Measurements from ENCODE around the gene RAD51B.

Gene RAD51B

DNA sequence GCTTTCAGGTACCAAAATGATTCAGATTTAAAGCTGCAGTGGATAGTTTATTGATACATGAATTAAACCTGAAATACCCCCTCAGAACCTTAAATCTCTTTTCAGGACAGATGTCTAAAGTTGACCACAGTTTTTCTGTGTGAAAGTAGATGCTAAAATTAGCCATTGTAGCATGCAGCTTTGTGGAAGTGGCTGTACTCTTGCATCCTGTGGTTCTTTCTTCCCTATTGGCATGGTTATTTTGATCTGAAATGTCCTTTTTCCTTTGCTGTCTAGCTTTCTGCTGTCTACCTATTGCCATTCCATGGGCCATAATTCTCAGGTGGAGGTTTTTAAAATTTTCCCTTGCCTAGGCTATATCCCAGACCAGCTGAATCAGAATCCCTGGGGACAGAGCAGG is 517.7 kb downstream of the RAD51B start:
- no peak for DNase-seq (ENCODE audit: low read depth)

DNA sequence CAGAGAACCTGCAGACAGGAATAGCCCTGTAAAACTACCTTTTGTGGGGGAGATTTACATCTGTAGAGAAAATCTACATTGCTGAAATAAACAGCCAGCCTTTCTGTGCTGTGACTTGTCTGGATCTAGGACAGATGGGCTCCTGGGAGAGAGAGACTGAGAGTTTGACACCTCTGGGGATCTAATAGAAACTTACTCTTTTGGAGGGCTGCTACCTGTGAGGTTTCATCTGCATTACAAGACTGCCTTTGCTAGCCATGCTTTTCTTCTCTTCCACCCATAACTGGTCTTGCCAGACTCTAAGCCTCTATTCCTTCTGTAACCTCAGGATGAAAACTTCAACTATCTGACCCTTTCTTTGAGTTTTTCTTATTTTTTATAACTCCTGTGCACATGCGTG is 520.7 kb downstream of the RAD51B start:
- no peak for DNase-seq (ENCODE audit: low read depth)

DNA sequence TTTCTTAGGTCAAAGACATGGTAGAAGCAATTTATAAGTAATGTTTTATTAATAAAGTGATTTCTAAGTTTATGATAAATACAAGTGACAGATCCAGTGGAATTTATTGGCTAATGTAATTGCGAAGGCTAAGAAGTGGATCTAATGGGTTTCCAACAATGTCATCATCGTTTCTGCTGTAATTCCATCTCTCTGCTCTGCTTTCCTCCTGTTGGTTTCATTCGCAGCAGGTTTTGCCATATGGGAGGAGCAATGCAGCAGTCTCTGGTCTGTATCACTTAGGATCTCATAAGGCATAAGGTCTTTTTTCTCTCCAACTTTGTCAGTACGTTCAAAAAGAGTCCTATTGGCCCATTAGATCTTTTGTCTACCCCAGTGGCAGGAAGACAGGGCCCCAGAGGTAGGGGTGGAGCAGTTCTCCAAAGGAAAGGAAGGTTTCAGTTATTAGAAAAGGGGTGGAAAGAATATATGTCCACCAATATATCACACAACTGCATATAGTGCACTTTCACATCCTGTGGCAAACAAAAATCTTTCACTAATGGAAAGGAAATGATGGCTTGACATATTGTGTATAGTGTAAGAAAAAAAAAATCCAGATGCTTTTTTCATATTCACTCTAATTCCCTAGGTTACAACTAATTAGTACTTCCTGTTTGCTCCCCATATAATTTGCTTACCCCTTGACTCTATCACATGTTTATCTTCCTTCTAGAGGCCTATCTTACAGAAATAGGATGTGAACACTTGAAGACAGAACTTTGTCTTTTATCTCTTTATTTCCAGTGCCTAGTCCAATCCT is 522.0 kb downstream of the RAD51B start:
- no peak for DNase-seq (ENCODE audit: low read depth)

DNA sequence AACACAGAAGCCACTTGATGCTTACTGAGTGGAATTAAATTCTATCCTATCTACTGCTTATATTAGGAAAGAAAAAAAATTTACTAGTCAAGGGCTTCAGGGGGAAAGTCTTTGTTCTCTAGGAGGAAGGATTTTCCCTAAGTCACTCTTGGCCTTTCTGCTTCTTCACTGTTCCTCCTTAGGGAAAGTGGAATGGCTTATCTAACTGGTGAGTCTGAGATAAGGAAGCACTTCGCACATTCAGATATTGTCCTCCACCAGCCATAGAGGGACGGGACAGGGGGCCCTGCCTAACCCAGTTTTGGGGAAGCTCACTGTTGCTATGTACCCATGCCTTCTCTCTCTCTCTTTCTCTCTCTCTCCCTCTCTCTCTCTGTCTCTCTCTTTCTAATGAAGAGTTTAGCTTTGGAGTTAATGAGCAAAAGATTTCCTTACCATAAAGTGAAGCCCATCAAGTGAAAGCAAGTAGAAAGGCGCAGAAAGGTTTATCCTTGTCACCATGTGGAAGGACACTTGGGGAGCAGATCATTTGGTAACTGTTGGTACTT is 522.7 kb downstream of the RAD51B start:
- DNase-seq (ENCODE audit: low read depth): no peak

DNA sequence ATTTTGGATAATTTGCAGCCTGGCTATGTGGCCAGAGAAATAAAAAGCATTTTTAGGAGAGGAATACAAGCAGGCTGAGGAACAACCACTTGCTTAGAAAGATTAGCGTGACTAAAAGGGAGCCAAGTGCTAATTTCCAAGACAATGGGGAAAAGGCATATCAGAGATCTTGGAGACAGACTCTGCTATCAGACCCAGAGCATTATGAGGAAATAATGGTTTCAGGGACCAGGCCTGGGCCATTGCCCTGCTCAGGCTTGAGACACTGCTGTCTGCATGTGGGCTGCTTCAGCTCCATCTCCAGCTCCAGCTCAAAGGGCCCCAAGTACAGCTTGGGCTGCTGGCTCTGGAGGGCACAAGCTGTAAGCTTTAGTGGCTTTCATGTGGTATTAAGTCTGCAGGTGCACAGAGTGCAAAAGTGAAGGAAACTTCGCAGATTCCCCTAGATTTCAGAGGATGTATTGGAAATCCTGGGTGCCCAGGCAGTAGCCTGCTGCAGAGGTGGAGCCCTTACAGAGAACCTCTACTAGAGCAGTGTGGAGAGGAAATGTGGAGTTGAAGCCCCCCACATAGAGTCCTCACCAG is 524.0 kb downstream of the RAD51B start:
- no peak for DNase-seq (ENCODE audit: low read depth)

DNA sequence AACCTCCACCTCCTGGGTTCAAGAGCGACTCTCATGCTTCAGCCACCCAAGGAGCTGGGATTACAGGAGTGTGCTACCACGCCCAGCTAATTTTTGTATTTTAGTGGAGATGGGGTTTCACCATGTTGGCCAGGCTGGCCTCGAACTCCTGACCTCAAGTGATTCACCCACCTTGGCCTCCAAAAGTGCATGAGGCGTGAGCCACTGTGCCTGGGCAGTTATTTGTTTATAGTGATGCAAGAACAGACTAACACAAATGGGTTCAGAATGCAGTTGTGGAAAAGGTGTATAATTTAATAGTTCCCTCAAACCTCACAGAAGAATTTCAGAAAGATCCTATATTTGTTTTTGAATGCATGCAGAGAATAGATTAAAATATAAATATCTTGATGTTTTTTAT is 526.2 kb downstream of the RAD51B start:
- no peak for DNase-seq (ENCODE audit: low read depth)

DNA sequence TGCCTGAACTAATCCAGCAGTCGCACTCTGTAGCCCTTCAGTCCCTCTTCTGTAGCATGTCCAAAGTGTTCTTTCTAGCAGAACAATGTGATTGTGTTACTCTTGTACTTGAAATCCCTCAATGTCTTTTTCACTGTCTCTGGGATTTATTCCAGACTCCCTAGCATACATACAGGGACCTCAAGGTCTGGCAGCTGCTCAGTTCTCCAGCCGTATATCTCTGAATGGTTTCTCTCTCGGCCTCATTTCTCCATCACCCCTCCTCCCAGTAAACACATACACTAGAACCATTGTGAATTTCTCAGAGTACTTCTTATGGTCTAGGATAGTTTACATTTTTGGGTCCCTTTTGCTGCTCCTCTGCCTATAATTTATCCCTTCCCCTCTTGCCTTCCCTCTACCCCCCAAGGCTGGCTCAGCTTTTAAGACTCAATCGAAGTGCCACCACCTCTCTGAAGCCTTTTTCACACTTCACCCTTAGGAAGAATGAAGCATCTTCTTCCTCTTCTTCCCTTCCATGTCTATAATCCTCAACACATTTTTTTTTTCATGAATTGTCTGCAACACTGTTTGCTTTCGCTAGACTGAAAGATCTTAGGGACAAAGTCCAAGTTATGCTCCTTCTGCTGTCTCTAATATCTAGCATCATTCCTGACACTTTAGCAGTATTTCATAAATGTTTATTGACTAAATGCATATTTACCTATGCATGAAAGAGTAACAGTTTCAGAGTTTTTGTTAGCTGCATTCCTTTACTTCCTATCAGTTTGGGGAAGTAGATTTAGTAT is 527.2 kb downstream of the RAD51B start:
- DNase-seq (ENCODE audit: low read depth): no peak

DNA sequence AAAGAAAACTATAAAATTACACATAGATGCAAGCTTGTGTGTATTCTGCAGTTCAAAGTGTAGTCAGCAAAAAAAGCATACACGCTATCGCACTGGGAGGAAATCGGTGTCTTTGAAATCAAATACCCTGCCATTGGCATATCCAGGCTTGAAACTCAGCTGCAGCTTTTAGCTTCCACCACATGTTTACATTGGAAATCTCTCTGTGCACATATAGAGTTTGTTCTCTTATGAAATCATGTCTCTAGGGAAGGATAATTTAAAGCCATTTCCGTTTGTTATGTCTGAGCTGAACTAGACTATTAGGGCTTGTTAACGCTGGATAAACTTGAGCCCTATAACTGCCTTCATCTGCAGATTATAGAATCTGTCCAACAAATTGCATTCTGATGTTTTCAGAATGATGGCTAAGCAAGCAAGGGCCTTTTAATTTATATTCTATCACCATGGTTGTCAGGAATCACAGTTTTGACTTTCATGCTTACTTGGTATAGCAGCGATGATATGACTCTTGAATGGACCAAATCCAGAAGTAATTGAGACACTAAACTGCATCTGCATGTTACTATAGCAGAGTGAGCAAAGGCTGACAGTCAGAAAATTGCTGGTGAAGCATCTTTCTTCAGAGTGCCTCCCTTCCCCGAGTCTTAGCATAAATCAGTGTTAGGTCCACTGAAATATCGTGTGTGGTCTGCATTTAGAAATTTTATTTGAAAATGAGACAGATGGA is 530.5 kb downstream of the RAD51B start:
- no peak for DNase-seq (ENCODE audit: low read depth)

DNA sequence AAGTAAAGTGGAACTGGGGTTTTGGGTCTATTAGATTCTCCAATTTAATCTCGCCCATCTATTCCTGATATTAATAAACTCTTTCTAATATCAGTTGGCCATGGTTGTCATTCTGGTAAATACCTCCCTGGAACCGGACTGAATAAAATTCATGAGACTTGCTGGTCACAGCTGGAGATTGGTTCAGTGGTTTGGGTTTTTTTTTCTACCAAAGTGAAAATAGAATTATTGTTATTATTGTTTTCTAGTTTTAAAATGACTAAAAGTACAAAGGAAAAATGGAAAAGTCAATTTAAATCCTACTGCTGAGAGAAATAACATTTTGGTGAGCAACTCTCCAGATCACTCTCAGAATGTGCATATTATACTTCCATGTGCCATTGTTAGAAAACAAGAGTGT is 535.8 kb downstream of the RAD51B start:
- DNase-seq (ENCODE audit: low read depth): no peak

DNA sequence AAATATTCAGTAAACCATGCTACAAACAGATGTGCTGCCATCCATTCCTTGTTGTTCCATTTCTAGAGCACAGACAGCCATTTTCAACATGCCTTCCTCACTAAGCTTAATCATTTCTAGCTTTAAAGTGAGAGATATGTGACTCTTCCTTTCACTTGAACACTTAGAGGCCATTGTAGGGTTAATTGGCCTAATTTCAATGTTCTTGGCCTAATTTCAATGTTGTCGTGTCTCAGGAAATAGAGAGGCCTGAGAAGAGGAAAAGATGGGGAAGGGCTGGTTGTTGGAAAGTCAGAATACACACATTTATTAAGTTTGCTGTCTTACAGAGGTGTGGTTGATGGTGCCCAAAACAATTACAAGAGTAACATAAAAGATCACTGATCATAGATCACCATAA is 538.2 kb downstream of the RAD51B start:
- no peak for DNase-seq (ENCODE audit: low read depth)

DNA sequence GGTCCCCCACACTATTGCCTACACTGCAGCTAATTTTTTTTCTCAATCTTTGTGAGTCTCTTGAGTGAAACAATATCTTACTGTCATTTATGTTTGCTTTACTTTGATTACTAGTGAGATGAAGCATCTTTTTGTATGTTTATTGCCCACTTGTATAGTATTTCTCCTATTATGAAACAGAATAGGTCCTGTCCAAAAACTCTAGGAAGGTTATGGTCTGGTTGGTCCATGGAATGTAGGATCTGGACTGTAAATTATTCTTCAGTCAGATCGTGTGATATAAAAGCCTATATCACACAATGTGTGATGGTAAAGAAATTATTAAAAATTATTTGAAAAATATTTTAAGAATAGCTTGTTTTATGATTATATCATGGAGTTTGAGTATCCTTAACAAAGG is 538.9 kb downstream of the RAD51B start:
- DNase-seq (ENCODE audit: low read depth): no peak

DNA sequence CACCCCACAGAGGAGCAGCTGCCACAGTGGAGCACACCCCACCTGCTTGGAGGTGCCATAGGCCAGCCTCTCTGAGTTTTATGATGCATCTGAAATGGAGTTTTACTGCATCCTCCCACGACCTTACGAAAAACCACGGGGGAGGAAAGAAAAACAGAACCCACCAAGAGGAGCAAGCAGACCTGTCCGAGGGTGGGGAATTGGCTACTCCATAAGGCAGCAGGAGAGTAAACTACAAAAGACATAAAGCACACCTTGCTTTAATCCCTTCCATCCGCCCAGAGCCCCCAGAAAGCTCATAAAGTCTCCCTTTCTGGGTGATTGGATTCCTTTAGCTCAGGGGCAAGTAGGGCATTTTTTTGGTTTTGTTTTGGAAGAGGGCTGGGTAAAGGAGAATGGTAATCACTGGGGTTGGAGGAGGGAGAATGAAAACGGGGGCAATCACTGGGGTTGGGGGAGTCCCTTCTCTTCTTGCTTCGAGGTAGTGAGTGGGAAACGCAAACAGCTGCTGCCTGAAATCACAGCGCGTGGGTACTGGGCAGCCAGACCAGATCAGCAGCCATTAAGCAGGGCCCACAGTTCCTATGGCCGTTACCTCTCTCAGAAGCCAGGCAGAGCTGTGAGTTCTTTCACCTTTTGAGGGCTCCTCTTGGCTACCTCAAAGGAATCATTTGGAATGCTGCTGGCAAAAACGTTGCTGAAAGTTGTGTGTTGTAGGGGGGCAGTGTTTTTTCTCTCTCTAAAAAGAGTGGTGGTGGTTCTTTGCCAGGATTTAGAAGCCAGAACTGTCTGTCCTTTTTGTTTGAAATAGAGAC is 539.6 kb downstream of the RAD51B start:
- DNase-seq (ENCODE audit: low read depth): no peak

DNA sequence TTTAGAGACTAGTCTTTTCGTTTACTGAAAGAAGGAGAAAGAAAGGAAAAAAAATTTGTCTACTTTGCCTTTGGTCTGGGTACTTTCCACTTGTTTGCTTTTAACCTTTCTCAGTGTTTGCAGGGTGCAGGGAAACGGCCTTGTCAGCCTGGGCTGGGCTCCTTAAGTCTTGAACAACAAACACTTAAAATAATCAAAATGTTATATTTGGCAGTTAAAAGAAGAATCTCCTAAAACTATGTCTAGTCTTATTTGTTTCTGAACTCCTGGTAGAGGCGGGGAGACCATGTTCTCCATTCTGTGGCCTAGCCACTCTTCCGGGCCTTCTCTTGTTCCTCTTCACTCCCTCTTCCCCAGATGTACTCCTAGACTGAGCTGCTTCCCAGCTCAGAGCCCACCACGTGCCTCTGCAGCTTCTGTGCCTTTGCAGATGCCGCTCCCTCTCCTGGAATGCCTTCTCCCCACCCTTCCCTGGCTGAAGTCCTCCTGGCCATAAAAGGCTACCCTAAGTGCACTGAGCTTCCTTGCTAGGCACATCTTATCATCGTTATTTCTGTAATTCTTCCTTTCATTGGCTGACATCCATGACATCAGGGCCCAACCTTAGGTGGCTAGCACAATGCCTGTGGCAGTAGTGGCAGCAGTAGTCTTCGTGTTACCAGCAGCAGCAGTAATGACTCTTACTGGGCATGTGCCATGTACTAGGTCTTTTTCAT is 540.4 kb downstream of the RAD51B start:
- DNase-seq (ENCODE audit: low read depth): peak; percentile 45

DNA sequence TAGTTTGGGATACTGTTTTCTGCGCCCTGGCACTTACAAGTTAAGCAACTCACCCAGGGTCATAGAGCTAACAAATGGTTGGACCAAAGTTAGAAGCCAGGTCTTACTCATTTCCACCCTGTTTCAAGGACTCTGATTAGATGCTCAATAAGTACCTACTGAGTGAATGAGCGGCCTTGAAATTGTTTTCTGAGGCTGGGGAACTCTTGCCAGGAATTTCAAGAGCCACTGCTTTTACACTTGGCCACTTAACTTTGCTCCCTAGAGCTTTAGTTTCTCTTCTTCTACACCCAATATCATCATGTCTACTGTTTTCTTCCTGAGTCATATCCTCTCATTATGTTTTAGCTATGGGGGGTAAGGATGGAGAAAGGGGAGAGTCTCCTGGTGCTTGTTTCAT is 541.7 kb downstream of the RAD51B start:
- DNase-seq (ENCODE audit: low read depth): peak; percentile 65

DNA sequence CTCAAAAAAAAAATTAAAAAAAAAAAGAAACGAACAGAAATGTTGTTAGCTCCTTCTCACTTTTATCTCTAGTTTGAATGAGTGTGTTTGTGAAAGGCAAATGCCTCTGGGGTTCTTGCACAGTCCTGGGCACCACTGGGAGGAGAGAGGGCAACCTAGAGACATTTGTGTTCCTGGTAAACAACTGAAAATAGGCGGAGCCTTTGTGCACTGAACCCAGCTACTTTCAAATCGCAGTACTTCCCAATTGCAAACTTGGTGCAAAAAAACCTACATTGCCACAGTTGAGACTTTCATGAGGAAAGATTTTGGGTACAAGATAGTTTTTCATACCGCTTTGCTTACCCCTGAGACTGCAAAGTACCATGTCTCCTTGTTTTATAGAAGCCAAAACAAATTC is 543.3 kb downstream of the RAD51B start:
- no peak for DNase-seq (ENCODE audit: low read depth)

DNA sequence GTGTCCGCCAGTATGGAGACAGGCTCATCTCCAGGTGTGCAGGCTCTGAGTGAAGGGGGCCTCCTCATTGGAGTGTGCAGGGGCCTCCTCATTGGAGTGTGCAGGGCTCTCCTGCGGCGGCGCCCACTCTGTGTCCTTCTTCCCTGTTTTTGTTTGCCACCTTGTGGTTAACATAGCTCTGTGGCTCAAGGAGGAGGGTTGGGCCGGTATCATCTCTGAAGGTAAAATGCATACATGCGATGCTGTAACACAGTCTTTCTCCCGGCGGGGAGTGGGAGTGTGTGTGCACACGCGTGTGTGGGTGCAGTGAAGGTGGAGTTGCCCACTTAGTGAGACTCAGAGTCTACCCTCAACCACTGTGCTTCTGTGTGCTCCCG is 543.9 kb downstream of the RAD51B start:
- no peak for DNase-seq (ENCODE audit: low read depth)

DNA sequence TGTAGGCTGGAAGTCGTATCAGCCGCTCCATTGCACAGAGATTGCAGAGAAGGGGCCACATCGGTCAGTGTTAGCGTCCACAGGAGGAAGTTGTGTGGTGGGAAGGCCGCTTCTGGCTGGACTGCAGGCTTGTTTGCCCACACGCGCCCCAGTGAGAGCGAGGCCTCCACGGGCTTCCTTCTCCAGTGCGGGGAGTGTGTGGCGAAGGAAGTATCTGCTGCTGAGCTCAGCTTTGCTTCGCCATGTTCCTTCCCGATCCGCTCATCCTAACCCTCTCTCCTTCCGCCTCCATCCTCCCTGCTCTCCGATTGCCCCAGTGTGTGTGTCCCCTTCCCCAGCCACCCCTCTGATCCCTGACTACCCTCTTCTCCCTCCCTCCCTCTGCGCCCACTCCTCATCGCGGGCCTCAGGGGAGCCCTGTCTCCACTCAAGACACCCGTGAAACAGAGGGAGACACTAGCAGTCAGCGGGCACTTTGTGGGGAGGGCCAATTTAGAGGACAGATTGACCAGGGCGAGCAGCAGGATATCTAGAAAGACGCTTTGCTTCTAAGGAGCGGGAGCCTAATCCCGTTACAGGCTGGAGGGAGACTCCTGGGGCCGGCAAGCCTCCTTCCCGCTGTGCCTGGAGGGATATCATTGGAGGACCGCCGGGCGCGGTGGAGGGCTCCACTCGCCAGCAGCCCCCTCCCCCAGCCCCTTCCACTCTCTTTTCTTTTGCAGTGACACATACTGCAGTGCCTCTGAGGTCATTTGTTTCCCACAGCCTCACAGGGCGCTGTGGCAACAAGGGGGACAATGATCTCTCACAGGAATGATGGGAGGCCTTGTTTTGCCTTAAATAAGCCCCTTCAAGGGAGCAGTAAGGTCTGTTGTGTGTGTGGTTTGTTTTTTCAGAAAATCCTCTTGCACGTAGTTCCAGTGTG is 544.5 kb downstream of the RAD51B start:
- no peak for DNase-seq (ENCODE audit: low read depth)

DNA sequence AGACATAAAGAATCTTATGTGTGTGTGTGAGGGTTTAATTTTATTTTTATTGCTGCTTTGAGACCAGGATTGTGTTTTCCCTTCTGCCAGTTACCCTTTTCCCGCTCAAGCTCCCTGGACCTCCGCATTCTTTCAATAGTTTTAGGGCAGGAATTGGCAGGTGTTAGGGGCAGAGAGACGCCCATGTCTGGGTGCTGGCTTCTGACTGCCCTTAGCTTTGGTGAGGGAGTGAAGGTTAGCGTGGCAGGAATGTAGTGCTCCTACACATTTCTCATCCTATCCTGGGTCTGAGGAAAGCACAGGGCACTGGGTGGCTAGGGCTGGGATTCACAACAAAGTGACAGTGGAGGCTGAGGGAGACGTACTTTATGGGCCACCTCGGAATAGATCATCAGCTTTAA is 545.2 kb downstream of the RAD51B start:
- no peak for DNase-seq (ENCODE audit: low read depth)

DNA sequence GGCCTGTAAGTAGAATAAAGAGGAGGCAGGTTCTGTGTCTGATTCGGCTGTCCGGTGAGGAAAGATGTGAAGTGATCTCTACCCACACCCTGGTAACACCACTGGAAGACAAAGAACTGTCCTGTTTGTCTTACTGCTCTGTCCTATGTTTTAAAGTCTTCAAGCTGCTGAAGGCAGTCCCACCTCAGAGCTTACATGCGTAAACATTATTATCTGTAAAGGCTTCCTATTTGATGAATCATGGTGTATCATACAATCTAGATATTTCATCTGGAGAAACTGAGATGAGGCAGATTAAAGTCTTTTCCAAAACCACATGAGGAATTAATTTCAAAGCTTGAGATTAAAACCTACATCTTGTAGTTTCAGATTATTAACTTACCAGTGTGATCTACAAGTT is 545.6 kb downstream of the RAD51B start:
- DNase-seq (ENCODE audit: low read depth): no peak

DNA sequence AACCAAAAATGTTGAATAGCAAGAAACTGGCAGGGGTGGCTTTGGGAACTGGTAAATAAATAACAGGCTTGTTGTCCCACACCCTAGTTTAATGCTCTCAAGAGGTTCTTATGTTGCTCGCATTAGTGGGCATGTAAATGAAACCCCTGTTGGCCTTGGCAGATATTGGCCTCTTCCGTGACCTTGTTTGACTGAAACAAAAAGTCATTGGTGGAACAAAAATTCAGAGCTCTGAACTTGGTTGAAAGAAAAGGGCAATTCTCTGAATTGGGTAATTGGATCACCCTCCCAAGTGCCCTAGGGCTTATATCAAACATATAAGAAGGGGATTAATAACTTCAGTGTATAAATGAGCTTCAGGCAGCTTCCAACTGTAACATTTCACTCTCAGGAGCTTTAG is 547.1 kb downstream of the RAD51B start:
- DNase-seq (ENCODE audit: low read depth): no peak
